K562 (cell line): ENCODE measurements around the gene CNIH3.
"Not testable (repeated sequence)": the region's sequence is repeated elsewhere in the genome, so short reads cannot be mapped to it uniquely, and the experiment has no call there.

ENCODE experiments used
- CHD4 ChIP-seq: fragments of 200-600 bp; sonication (generic); IDR thresholded peaks from 3 replicates; pipeline ENCODE4 v1.6.1; 2012; ENCODE audit warnings: low read depth, mild to moderate bottlenecking, mixed read lengths, low read length, inconsistent platforms; ENCODE audit not compliant: insufficient read depth, insufficient replicate concordance, poor library complexity, severe bottlenecking
- HDAC6 ChIP-seq: IDR thresholded peaks from 2 replicates; pipeline ENCODE4 v1.6.1; 2012; ENCODE audit warnings: low read depth, mild to moderate bottlenecking, control low read depth, inconsistent platforms, low read length, moderate library complexity
- NFIC ChIP-seq: fragments of 450-650 bp; IDR thresholded peaks from 2 replicates; pipeline ENCODE4 v1.6.1; 2017; ENCODE audit warnings: mild to moderate bottlenecking, inconsistent platforms
- POLR2A ChIP-seq: fragments of 450-650 bp; conservative IDR thresholded peaks from 2 replicates; pipeline ENCODE4 v1.6.1; 2016
- SAFB2 ChIP-seq: fragments of 200-400 bp; formaldehyde crosslinking; IDR thresholded peaks from 2 replicates; pipeline ENCODE4 v1.6.1; 2018; ENCODE audit warnings: borderline replicate concordance, low read length, low read depth, moderate library complexity; ENCODE audit not compliant: severe bottlenecking
- ZFX ChIP-seq: sonication (generic); formaldehyde crosslinking; IDR thresholded peaks from 2 replicates; pipeline ENCODE4 v1.8.0; 2022; ENCODE audit warnings: mild to moderate bottlenecking, missing genetic modification reagents, moderate library complexity
- TF ChIP-seq, protein P1 (sequence below), 3 experiments: IDR thresholded peaks in 2 of 3; conservative IDR thresholded peaks in 1 of 3; 2 replicates each; pipeline ENCODE4 v1.5.1; 2011 to 2012; ENCODE audit warnings: low read length in 3 of 3, mild to moderate bottlenecking in 3 of 3, control low read depth in 2 of 3, improper control_type of control experiment in 1 of 3, inconsistent platforms in 1 of 3, low read depth in 1 of 3, mixed read lengths in 1 of 3, moderate library complexity in 1 of 3; ENCODE audit not compliant: insufficient read depth in 2 of 3

DNA sequence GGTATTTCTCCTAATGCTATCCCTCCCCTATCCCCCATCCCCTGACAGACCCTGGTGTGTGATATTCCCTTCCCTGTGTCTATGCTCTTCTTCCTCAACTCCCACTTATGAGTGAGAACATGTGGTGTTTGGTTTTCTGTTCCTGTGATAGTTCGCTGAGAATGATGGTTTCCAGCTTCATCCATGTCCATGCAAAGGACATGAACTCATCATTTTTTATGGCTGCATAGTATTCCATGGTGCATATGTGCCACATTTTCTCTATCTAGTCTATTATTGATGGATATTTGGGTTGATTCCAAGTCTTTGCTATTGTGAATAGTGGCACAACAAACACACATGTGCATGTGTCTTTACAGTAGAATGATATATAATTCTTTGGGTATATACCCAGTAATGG is 49.6 kb upstream of the CNIH3 start:
- not testable (repeated sequence) for TF ChIP-seq SAFB2; NFIC; ZFX (CRISPR knock-in tag); HDAC6; CHD4; POLR2A
- TF ChIP-seq, protein P1, sequence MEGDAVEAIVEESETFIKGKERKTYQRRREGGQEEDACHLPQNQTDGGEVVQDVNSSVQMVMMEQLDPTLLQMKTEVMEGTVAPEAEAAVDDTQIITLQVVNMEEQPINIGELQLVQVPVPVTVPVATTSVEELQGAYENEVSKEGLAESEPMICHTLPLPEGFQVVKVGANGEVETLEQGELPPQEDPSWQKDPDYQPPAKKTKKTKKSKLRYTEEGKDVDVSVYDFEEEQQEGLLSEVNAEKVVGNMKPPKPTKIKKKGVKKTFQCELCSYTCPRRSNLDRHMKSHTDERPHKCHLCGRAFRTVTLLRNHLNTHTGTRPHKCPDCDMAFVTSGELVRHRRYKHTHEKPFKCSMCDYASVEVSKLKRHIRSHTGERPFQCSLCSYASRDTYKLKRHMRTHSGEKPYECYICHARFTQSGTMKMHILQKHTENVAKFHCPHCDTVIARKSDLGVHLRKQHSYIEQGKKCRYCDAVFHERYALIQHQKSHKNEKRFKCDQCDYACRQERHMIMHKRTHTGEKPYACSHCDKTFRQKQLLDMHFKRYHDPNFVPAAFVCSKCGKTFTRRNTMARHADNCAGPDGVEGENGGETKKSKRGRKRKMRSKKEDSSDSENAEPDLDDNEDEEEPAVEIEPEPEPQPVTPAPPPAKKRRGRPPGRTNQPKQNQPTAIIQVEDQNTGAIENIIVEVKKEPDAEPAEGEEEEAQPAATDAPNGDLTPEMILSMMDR (IDR thresholded peaks at IDR 0.05 in 2 of 3, conservative IDR thresholded peaks at IDR 0.05 in 1 of 3; ENCODE audit: insufficient read depth in 2 of 3, low read depth in 1 of 3, low read length in 3 of 3), result not testable (repeated sequence)
